Nucleus accumbens (tissue), 56 donors: Measurements from ENCODE around the gene LPP.

Source experiments
- DNase-seq, 56 donors: peaks; one replicate each; lab custom pipeline; 2025; lab: John Stamatoyannopoulos, UW

Gene LPP

GRCh38 chr3:188867691-188868265, 713.8 kb downstream of the LPP start:
- DNase-seq, result no peak

GRCh38 chr3:188868803-188869202, 714.8 kb downstream of the LPP start:
- no peak for DNase-seq

GRCh38 chr3:188869628-188870027, 715.7 kb downstream of the LPP start:
- no peak for DNase-seq

GRCh38 chr3:188870431-188870830, 716.5 kb downstream of the LPP start:
- no peak for DNase-seq

- DNase-seq, result no peak
Measured at GRCh38 chr3:188874576-188874975, 720.6 kb downstream of the LPP start.

- DNase-seq, result no peak
Measured at GRCh38 chr3:188875413-188875812, 721.5 kb downstream of the LPP start.

- no peak for DNase-seq
Measured at GRCh38 chr3:188876370-188876769, 722.4 kb downstream of the LPP start.

- no peak for DNase-seq
Measured at GRCh38 chr3:188877381-188877780, 723.4 kb downstream of the LPP start.

- DNase-seq, result no peak
Measured at GRCh38 chr3:188878076-188878475, 724.1 kb downstream of the LPP start.

- no peak for DNase-seq
Measured at GRCh38 chr3:188881954-188882641, 728.1 kb downstream of the LPP start.

GRCh38 chr3:188884299-188885043, 730.5 kb downstream of the LPP start:
- DNase-seq, result no peak

GRCh38 chr3:188888321-188889053, 734.5 kb downstream of the LPP start:
- DNase-seq, result no peak

GRCh38 chr3:188889054-188889491, 735.1 kb downstream of the LPP start:
- no peak for DNase-seq

- no peak for DNase-seq
Measured at GRCh38 chr3:188890572-188891270, 736.8 kb downstream of the LPP start.

- no peak for DNase-seq
Measured at GRCh38 chr3:188899881-188900280, 745.9 kb downstream of the LPP start.

GRCh38 chr3:188900421-188900951, 746.5 kb downstream of the LPP start:
- DNase-seq, result no peak

GRCh38 chr3:188901126-188901525, 747.2 kb downstream of the LPP start:
- DNase-seq, result no peak

- no peak for DNase-seq
Measured at GRCh38 chr3:188901671-188902287, 747.8 kb downstream of the LPP start.

- DNase-seq, result no peak
Measured at GRCh38 chr3:188904670-188905069, 750.7 kb downstream of the LPP start.

- DNase-seq, result no peak
Measured at GRCh38 chr3:188905547-188905946, 751.6 kb downstream of the LPP start.
